ENCODE data around the gene VIM. TPM values are rescaled to one million over a fixed set of nuclear protein-coding genes. Genes with fewer than 3 reads are reported as not detected.

Gene VIM
- total RNA-seq, 1 donor from 2014 or later = 375 TPM

GRCh38 chr10:17202506-17202905 lies 25.5 kb upstream of the VIM start:
- no peaks in the 10 kb centered on the region for H3K9me3 ChIP-seq (replicated peaks)
- H3K27ac ChIP-seq (replicated peaks) = no peak overlapping the region
- peaks cover 30% of the 10 kb centered on the region for H3K4me1 ChIP-seq
- H3K4me3 ChIP-seq = no peak overlapping the region
- intact Hi-C loops (cut with micrococcal nuclease) = no loop called here
- no peaks in the 10 kb centered on the region for H3K36me3 ChIP-seq
- no peaks in the 10 kb centered on the region for H3K27me3 ChIP-seq (ENCODE audit: low read depth)
- DNase-seq = no peak
- TF ChIP-seq, protein P1, sequence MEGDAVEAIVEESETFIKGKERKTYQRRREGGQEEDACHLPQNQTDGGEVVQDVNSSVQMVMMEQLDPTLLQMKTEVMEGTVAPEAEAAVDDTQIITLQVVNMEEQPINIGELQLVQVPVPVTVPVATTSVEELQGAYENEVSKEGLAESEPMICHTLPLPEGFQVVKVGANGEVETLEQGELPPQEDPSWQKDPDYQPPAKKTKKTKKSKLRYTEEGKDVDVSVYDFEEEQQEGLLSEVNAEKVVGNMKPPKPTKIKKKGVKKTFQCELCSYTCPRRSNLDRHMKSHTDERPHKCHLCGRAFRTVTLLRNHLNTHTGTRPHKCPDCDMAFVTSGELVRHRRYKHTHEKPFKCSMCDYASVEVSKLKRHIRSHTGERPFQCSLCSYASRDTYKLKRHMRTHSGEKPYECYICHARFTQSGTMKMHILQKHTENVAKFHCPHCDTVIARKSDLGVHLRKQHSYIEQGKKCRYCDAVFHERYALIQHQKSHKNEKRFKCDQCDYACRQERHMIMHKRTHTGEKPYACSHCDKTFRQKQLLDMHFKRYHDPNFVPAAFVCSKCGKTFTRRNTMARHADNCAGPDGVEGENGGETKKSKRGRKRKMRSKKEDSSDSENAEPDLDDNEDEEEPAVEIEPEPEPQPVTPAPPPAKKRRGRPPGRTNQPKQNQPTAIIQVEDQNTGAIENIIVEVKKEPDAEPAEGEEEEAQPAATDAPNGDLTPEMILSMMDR (IDR thresholded peaks at IDR 0.05; ENCODE audit: borderline replicate concordance) = no peak

- no peak overlapping the region for H3K27ac ChIP-seq (replicated peaks)
- intact Hi-C loops (cut with micrococcal nuclease) = no loop called here
- no peak for DNase-seq
- H3K36me3 ChIP-seq = no peaks in the 10 kb centered on the region
- TF ChIP-seq, protein P1 (IDR thresholded peaks at IDR 0.05; ENCODE audit: borderline replicate concordance) = no peak
- no peaks in the 10 kb centered on the region for H3K9me3 ChIP-seq (replicated peaks)
- peaks cover 30% of the 10 kb centered on the region for H3K4me1 ChIP-seq
- H3K4me3 ChIP-seq = no peak overlapping the region
- H3K27me3 ChIP-seq (ENCODE audit: low read depth) = no peaks in the 10 kb centered on the region
These were observed 25.0 kb upstream of the VIM start for GRCh38 chr10:17202999-17203398.

DNA sequence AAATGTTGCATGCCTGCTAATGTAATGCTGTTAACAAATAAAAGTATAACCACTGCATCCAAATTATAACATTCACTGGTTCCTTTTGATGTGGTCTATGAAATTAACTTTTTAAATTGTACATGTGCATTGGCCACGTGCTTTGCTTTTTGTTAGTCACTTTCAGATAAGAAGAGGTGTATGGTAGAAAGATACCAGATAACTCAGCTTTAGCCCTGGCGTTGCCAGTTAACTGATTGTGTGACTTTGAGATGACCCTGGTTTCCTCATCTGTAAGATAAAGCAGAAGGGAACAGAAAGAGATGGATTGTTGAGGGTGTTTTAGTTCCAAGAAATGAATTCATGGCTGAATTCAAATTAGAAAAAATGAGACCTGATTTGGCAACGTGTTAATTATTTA lies 24.6 kb upstream of the VIM start:
- DNase-seq = no peak
- intact Hi-C loops (cut with micrococcal nuclease) = no loop called here
- Histone ChIP-seq H3K36me3 (no peaks in the 10 kb centered on the region), H3K4me3 (no peak overlapping the region), H3K27ac (replicated peaks) (no peak overlapping the region), H3K27me3 (ENCODE audit: low read depth) (no peaks in the 10 kb centered on the region), H3K9me3 (replicated peaks) (no peaks in the 10 kb centered on the region), H3K4me1 (peaks cover 30% of the 10 kb centered on the region)
- TF ChIP-seq, protein P1 (IDR thresholded peaks at IDR 0.05; ENCODE audit: borderline replicate concordance) = no peak

GRCh38 chr10:17206210-17206709 lies 21.8 kb upstream of the VIM start:
- Histone ChIP-seq H3K4me1 (peaks cover 6% of the 10 kb centered on the region), H3K9me3 (replicated peaks) (no peaks in the 10 kb centered on the region), H3K36me3 (no peaks in the 10 kb centered on the region), H3K4me3 (no peak overlapping the region), H3K27me3 (ENCODE audit: low read depth) (no peaks in the 10 kb centered on the region), H3K27ac (replicated peaks) (no peak overlapping the region)
- intact Hi-C loops (cut with micrococcal nuclease) = no loop called here
- no peak for DNase-seq
- TF ChIP-seq, protein P1 (IDR thresholded peaks at IDR 0.05; ENCODE audit: borderline replicate concordance) = no peak

GRCh38 chr10:17208476-17208875 lies 19.6 kb upstream of the VIM start:
- TF ChIP-seq, protein P1 (IDR thresholded peaks at IDR 0.05; ENCODE audit: borderline replicate concordance) = no peak
- H3K27me3 ChIP-seq (ENCODE audit: low read depth) = no peaks in the 10 kb centered on the region
- intact Hi-C loops (cut with micrococcal nuclease) = no loop called here
- H3K27ac ChIP-seq (replicated peaks) = no peak overlapping the region
- no peaks in the 10 kb centered on the region for H3K36me3 ChIP-seq
- H3K4me1 ChIP-seq = no peaks in the 10 kb centered on the region
- no peak overlapping the region for H3K4me3 ChIP-seq
- no peak for DNase-seq
- no peaks in the 10 kb centered on the region for H3K9me3 ChIP-seq (replicated peaks)

Data from left ventricle myocardium inferior (tissue), 1 donor.